HepG2 (cell line): Measurements from ENCODE around the gene DCAF6. TPM values are rescaled to one million over a fixed set of nuclear protein-coding genes. Genes with fewer than 3 reads are reported as not detected.

Experiments
- AGO1 ChIP-seq: fragments of 200-400 bp; formaldehyde crosslinking; IDR thresholded peaks from 2 replicates; pipeline ENCODE4 v1.6.1; 2017; ENCODE audit warnings: mild to moderate bottlenecking, low read depth, low read length, moderate library complexity; ENCODE audit not compliant: poor library complexity, severe bottlenecking
- SMAD3 ChIP-seq: sonication (generic); formaldehyde crosslinking; IDR thresholded peaks from 2 replicates; pipeline ENCODE4 v1.4.0; 2020; ENCODE audit warnings: missing genetic modification reagents
- SNAPC4 ChIP-seq: sonication (generic); formaldehyde crosslinking; IDR thresholded peaks from 2 replicates; pipeline ENCODE4 v1.4.0; 2020; ENCODE audit warnings: mild to moderate bottlenecking, missing genetic modification reagents
- ZNF101 ChIP-seq: sonication (generic); formaldehyde crosslinking; IDR thresholded peaks from 2 replicates; pipeline ENCODE4 v1.4.0; 2020; ENCODE audit warnings: mild to moderate bottlenecking, low read depth, missing genetic modification reagents, borderline replicate concordance
- ZNF142 ChIP-seq: sonication (generic); formaldehyde crosslinking; IDR thresholded peaks from 2 replicates; pipeline ENCODE4 v1.4.0; 2020; ENCODE audit warnings: missing genetic modification reagents
- polyA plus RNA-seq, 8 experiments: library from polyadenylated mRNA; depleted of rRNA in 3 of 8; stranded (reverse) in 7 of 8; unstranded in 1 of 8; fragments of >200 nt; fragmentation: Illumina TruSeq in 4 of 8; extraction: Trizol in 4 of 8; gene quantifications; 2 replicates each; pipeline versions ENCODE4 v1.2.1 to v1.2.3, GENCODE V29; 2011 to 2016; ENCODE audit warnings: low read depth in 4 of 8, missing spikeins in 1 of 8, mixed read lengths in 1 of 8; ENCODE audit not compliant: insufficient read depth in 1 of 8
- total RNA-seq, 5 experiments: library from RNA; depleted of rRNA; stranded (reverse); fragments of >200 nt; fragmentation: Illumina TruSeq; extraction: Trizol; gene quantifications; 2 replicates each; pipeline ENCODE4 v1.2.3, GENCODE V29; 2016; ENCODE audit warnings: low read depth in 1 of 5
- TF ChIP-seq, protein P1 (sequence below), 2 experiments: fragments of 450-650 bp in 1 of 2; sonication (generic) in 1 of 2; formaldehyde crosslinking in 1 of 2; IDR thresholded peaks; 2 replicates each; pipeline versions ENCODE4 v1.6.1 to v1.8.0; 2016 to 2022; ENCODE audit warnings: antibody characterized with exemption in 1 of 2, mild to moderate bottlenecking in 1 of 2, missing genetic modification reagents in 1 of 2

Gene DCAF6
- total and polyA plus RNA-seq, 2 of the 13 experiments (the other 11 are each of a cell fraction or from before 2014, with no cell fraction given), result 24.7 to 33.7 TPM

GRCh38 chr1:167935216-167936067 lies 1.0 kb upstream of the DCAF6 start (continued):
- TF ChIP-seq, protein P1, sequence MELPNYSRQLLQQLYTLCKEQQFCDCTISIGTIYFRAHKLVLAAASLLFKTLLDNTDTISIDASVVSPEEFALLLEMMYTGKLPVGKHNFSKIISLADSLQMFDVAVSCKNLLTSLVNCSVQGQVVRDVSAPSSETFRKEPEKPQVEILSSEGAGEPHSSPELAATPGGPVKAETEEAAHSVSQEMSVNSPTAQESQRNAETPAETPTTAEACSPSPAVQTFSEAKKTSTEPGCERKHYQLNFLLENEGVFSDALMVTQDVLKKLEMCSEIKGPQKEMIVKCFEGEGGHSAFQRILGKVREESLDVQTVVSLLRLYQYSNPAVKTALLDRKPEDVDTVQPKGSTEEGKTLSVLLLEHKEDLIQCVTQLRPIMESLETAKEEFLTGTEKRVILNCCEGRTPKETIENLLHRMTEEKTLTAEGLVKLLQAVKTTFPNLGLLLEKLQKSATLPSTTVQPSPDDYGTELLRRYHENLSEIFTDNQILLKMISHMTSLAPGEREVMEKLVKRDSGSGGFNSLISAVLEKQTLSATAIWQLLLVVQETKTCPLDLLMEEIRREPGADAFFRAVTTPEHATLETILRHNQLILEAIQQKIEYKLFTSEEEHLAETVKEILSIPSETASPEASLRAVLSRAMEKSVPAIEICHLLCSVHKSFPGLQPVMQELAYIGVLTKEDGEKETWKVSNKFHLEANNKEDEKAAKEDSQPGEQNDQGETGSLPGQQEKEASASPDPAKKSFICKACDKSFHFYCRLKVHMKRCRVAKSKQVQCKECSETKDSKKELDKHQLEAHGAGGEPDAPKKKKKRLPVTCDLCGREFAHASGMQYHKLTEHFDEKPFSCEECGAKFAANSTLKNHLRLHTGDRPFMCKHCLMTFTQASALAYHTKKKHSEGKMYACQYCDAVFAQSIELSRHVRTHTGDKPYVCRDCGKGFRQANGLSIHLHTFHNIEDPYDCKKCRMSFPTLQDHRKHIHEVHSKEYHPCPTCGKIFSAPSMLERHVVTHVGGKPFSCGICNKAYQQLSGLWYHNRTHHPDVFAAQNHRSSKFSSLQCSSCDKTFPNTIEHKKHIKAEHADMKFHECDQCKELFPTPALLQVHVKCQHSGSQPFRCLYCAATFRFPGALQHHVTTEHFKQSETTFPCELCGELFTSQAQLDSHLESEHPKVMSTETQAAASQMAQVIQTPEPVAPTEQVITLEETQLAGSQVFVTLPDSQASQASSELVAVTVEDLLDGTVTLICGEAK (IDR thresholded peaks at IDR 0.05), result no peak
- TF ChIP-seq, protein P1 (CRISPR knock-in tag; IDR thresholded peaks at IDR 0.05), result no peak; the same call in 1 of the 2 replicates
- TF ChIP-seq SMAD3 (CRISPR knock-in tag), result no peak
- TF ChIP-seq ZNF142 (CRISPR knock-in tag), result no peak; the same call in 1 of the 2 replicates
- TF ChIP-seq SNAPC4 (CRISPR knock-in tag), result peak; percentile 49; the same call in 1 of the 2 replicates
- TF ChIP-seq ZNF101 (CRISPR knock-in tag), result no peak
- TF ChIP-seq AGO1, result no peak
